Measurements from ENCODE around the gene GRID2.

GRCh38 chr4:93780080-93780479 is 1476.3 kb downstream of the GRID2 start:
- TF ChIP-seq, protein P1, sequence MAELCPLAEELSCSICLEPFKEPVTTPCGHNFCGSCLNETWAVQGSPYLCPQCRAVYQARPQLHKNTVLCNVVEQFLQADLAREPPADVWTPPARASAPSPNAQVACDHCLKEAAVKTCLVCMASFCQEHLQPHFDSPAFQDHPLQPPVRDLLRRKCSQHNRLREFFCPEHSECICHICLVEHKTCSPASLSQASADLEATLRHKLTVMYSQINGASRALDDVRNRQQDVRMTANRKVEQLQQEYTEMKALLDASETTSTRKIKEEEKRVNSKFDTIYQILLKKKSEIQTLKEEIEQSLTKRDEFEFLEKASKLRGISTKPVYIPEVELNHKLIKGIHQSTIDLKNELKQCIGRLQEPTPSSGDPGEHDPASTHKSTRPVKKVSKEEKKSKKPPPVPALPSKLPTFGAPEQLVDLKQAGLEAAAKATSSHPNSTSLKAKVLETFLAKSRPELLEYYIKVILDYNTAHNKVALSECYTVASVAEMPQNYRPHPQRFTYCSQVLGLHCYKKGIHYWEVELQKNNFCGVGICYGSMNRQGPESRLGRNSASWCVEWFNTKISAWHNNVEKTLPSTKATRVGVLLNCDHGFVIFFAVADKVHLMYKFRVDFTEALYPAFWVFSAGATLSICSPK (IDR thresholded peaks at IDR 0.05; ENCODE audit: borderline replicate concordance) = no peak
- no peak for TF ChIP-seq EZH2 (IDR thresholded peaks at IDR 0.05; ENCODE audit: borderline replicate concordance, low read depth, low read length)
- no peak for TF ChIP-seq ZBTB49 (CRISPR knock-in tag; IDR thresholded peaks at IDR 0.05; ENCODE audit: borderline replicate concordance)
- no peak for TF ChIP-seq TARDBP (IDR thresholded peaks at IDR 0.05)
- no peak for TF ChIP-seq MED1 (CRISPR knock-in tag; IDR thresholded peaks at IDR 0.05; ENCODE audit: borderline replicate concordance)
